ENCODE data around the gene GPR35.
"Not testable (repeated sequence)": the region's sequence is repeated elsewhere in the genome, so short reads cannot be mapped to it uniquely, and the experiment has no call there.

DNA sequence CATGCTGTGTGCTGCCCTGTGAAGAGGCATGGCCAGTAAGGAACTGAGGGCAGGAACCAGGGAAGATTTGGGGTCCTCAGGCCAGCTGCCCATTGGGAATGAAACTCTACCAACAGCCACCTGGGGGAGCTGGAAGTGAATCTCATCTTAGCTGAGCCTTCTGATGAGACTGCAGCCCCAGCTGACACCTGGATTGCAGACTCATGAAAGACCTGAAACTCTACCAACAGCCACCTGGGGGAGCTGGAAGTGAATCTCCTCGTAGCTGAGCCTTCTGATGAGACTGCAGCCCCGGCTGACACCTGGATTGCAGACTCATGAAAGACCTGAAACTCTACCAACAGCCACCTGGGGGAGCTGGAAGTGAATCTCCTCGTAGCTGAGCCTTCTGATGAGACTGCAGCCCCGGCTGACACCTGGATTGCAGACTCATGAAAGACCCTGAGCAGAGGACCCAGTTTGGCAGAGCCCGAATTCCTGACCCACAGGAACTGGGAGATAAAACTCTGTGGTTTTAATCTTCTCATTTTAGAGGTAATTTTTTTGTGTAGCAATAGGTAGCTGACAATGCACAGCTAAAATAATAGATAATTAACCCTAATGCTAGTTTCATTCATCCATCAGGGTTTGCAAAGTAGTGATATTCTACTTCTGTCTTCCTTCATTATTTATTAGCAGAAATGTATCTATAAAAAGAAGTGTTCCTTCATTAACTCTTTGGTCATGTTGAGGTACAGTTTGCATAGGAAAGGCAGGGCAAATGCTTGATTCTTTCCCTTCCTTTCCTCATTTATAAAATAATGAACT is 8.2 kb upstream of the GPR35 start:
- TF ChIP-seq, protein P1, sequence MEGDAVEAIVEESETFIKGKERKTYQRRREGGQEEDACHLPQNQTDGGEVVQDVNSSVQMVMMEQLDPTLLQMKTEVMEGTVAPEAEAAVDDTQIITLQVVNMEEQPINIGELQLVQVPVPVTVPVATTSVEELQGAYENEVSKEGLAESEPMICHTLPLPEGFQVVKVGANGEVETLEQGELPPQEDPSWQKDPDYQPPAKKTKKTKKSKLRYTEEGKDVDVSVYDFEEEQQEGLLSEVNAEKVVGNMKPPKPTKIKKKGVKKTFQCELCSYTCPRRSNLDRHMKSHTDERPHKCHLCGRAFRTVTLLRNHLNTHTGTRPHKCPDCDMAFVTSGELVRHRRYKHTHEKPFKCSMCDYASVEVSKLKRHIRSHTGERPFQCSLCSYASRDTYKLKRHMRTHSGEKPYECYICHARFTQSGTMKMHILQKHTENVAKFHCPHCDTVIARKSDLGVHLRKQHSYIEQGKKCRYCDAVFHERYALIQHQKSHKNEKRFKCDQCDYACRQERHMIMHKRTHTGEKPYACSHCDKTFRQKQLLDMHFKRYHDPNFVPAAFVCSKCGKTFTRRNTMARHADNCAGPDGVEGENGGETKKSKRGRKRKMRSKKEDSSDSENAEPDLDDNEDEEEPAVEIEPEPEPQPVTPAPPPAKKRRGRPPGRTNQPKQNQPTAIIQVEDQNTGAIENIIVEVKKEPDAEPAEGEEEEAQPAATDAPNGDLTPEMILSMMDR (conservative IDR thresholded peaks at IDR 0.05; ENCODE audit: low read depth, low read length), result peak; percentile 15; the same call in 1 of the 2 replicates
- not testable (repeated sequence) for TF ChIP-seq EZH2 (IDR thresholded peaks at IDR 0.05; ENCODE audit: borderline replicate concordance, low read depth, low read length, poor library complexity, severe bottlenecking)
